MM.1S (cell line): ENCODE measurements around the gene TP53TG5.

ENCODE experiments used
- DNase-seq: peaks from one replicate; pipeline ENCODE4 v3.0.0-alpha.2; 2015
- H2AFZ ChIP-seq: fragments of 300-600 bp; sonication (generic); 2 replicates; pipeline ENCODE4 v1.6.0; 2016; ENCODE audit warnings: antibody characterized with exemption, low read length
- H3F3A ChIP-seq: fragments of 300-600 bp; sonication (generic); 2 replicates; pipeline ENCODE4 v1.6.1; 2016; ENCODE audit warnings: mild to moderate bottlenecking, antibody characterized with exemption, low read length, moderate library complexity, mixed read lengths; ENCODE audit not compliant: insufficient read depth
- H3K27ac ChIP-seq: fragments of 300-600 bp; sonication (generic); 2 replicates; pipeline ENCODE4 v1.5.1; 2016; ENCODE audit warnings: mild to moderate bottlenecking, low read length
- H3K27me3 ChIP-seq: fragments of 300-600 bp; sonication (generic); replicated peaks from 2 replicates; pipeline ENCODE4 v1.6.0; 2016; ENCODE audit warnings: low read length; ENCODE audit not compliant: insufficient read depth
- H3K36me3 ChIP-seq: fragments of 300-600 bp; sonication (generic); replicated peaks from 2 replicates; pipeline ENCODE4 v1.6.1; 2016; ENCODE audit warnings: mild to moderate bottlenecking, low read length, mixed read lengths; ENCODE audit not compliant: insufficient read depth
- H3K4me1 ChIP-seq: fragments of 300-600 bp; sonication (generic); 2 replicates; pipeline ENCODE4 v1.6.1; 2016; ENCODE audit warnings: low read length, mixed read lengths
- H3K4me2 ChIP-seq: fragments of 300-600 bp; sonication (generic); 2 replicates; pipeline ENCODE4 v1.6.0; 2016; ENCODE audit warnings: low read depth, low read length
- H3K4me3 ChIP-seq: fragments of 300-600 bp; sonication (generic); 2 replicates; pipeline ENCODE4 v1.5.1; 2016; ENCODE audit warnings: low read length, mixed read lengths
- H3K79me2 ChIP-seq: fragments of 300-600 bp; sonication (generic); 2 replicates; pipeline ENCODE4 v1.6.1; 2016; ENCODE audit warnings: mixed run types, low read length, mixed read lengths
- H3K9ac ChIP-seq: fragments of 300-600 bp; sonication (generic); 2 replicates; pipeline ENCODE4 v1.6.1; 2016; ENCODE audit warnings: low read length, mixed read lengths
- H3K9me2 ChIP-seq: fragments of 300-600 bp; sonication (generic); replicated peaks from 2 replicates; pipeline ENCODE4 v1.6.1; 2016; ENCODE audit warnings: mild to moderate bottlenecking, low read length, mixed read lengths; ENCODE audit not compliant: insufficient read depth
- H3K9me3 ChIP-seq: fragments of 300-600 bp; sonication (generic); replicated peaks from 2 replicates; pipeline ENCODE4 v1.6.1; 2016; ENCODE audit warnings: mild to moderate bottlenecking, low read length, mixed read lengths; ENCODE audit not compliant: insufficient read depth
- H4K20me1 ChIP-seq: fragments of 300-600 bp; sonication (generic); 2 replicates; pipeline ENCODE4 v1.6.1; 2016; ENCODE audit warnings: mild to moderate bottlenecking, low read length, moderate library complexity, mixed read lengths; ENCODE audit not compliant: insufficient read depth
- EZH2 ChIP-seq: fragments of 300-600 bp; sonication (generic); optimal IDR thresholded peaks from 2 replicates; pipeline ENCODE3; 2017; ENCODE audit warnings: low read depth, mild to moderate bottlenecking, antibody characterized with exemption, low read length, mixed read lengths
- EZH2phosphoT487 ChIP-seq: fragments of 300-600 bp; sonication (generic); IDR thresholded peaks from 2 replicates; pipeline ENCODE4 v1.6.1; 2018; ENCODE audit warnings: antibody characterized with exemption, low read length
- TF ChIP-seq, protein P1 (sequence below): fragments of 300-600 bp; sonication (generic); IDR thresholded peaks from 2 replicates; pipeline ENCODE4 v1.5.1; 2016; ENCODE audit warnings: antibody characterized with exemption, low read length, mixed read lengths

TP53TG5 gene

GRCh38 chr20:45359069-45359405, 19.1 kb downstream of the TP53TG5 start:
- no peak overlapping the region for H3K9ac ChIP-seq
- H3K36me3 ChIP-seq = no peaks in the 10 kb centered on the region
- peaks cover 8% of the 10 kb centered on the region for H3F3A ChIP-seq
- H4K20me1 ChIP-seq = no peaks in the 10 kb centered on the region
- peaks cover 22% of the 10 kb centered on the region for H3K4me1 ChIP-seq
- H3K9me2 ChIP-seq = no peaks in the 10 kb centered on the region
- H3K4me2 ChIP-seq = no peak overlapping the region
- peaks cover 9% of the 10 kb centered on the region for H3K79me2 ChIP-seq
- DNase-seq = no peak
- no peaks in the 10 kb centered on the region for H3K27me3 ChIP-seq
- no peak overlapping the region for H2AFZ ChIP-seq
- no peak overlapping the region for H3K4me3 ChIP-seq
- H3K9me3 ChIP-seq = no peaks in the 10 kb centered on the region
- no peak overlapping the region for H3K27ac ChIP-seq
- TF ChIP-seq, protein P1, sequence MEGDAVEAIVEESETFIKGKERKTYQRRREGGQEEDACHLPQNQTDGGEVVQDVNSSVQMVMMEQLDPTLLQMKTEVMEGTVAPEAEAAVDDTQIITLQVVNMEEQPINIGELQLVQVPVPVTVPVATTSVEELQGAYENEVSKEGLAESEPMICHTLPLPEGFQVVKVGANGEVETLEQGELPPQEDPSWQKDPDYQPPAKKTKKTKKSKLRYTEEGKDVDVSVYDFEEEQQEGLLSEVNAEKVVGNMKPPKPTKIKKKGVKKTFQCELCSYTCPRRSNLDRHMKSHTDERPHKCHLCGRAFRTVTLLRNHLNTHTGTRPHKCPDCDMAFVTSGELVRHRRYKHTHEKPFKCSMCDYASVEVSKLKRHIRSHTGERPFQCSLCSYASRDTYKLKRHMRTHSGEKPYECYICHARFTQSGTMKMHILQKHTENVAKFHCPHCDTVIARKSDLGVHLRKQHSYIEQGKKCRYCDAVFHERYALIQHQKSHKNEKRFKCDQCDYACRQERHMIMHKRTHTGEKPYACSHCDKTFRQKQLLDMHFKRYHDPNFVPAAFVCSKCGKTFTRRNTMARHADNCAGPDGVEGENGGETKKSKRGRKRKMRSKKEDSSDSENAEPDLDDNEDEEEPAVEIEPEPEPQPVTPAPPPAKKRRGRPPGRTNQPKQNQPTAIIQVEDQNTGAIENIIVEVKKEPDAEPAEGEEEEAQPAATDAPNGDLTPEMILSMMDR = no peak
- TF ChIP-seq EZH2 (no peak), EZH2phosphoT487 (no peak)

DNA sequence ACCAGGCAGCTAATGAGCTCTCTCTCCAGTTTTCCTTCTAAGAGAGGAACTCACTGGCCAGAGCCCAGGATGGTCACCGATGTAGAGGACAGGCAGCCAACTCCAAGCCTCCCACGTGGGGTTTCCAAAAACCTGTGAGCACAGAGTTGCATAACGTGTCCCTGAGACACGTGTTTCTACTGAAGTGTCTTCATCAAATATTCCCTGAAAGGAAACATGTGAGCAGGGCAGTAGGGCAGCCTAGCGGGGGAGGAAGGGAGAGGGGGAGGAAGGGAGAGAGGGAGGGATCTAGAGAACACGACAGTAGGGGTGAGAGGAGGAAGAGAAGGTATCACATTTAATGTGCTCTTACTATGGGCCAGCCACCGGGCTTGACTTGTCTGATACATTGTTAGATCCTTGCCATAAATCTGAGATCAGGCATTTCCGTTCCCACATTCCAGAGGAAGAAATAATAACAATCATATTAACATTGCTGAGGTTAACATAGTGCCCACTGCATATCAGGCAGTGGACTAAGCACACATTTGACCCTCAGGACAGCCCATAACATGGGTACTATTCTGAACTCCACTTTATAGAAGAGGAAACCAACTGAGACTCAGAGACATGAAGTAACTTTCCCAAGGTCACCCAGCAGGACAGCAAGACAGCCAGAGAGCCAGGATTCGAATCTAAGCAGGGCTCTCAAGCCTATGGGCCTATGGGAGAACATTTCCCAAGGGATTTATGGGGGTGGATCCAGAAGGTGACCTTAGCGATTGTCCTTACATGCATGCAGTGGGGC, 19.6 kb downstream of the TP53TG5 start:
- DNase-seq = no peak
- H4K20me1 ChIP-seq = no peaks in the 10 kb centered on the region
- H3K4me3 ChIP-seq = no peak overlapping the region
- peaks cover 22% of the 10 kb centered on the region for H3K4me1 ChIP-seq
- peaks cover 4% of the 10 kb centered on the region for H3F3A ChIP-seq
- H3K27ac ChIP-seq = no peak overlapping the region
- H3K9me3 ChIP-seq = no peaks in the 10 kb centered on the region
- no peak overlapping the region for H3K9ac ChIP-seq
- TF ChIP-seq EZH2phosphoT487 = no peak
- TF ChIP-seq, protein P1 = no peak
- TF ChIP-seq EZH2 = no peak
- H3K79me2 ChIP-seq = peaks cover 4% of the 10 kb centered on the region
- no peak overlapping the region for H2AFZ ChIP-seq
- no peaks in the 10 kb centered on the region for H3K27me3 ChIP-seq
- no peaks in the 10 kb centered on the region for H3K36me3 ChIP-seq
- no peaks in the 10 kb centered on the region for H3K9me2 ChIP-seq
- no peak overlapping the region for H3K4me2 ChIP-seq

DNA sequence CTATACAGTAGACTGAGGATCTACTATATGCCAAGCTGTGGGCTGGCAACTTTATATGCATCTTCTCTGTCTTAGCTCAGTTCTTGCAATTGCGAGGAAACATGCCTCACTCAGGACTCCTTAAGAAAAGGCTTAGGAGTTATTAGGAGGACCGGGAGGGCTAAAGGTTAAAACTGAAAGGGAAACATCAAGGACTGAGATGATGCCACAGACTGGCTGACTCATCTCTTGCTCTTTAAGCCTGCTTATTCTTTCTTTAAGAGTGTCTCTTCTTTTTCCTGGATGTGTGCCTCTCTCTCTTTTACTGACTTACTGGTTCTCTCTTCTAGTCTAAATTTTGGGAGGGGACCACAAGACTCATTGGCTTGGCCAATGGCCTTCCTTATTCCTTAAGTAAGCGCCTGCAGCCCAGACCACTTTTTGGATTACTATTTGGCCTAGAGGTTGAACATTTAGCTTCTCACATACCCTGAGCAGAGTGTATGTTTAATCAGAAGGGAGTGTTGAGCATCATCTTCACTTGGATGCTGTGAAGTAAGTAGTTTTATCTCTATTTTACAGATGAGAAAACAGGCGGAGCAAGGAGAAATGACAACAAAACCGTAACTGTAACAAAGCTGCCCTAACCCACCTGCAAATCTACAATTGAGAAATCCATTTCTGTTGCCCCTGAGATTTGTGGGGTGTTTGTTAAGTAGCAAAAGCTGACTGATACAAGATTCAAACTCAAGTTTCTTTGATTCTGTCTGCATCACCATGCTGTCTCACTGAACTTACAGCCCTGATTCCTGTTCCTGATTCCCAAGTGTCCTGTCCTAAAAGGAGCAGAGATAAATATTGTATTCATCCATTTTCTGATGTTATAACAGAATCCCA, 22.7 kb downstream of the TP53TG5 start:
- peak overlapping the region; percentile 44; the same call in 1 of the 2 replicates for H3K4me2 ChIP-seq
- no peaks in the 10 kb centered on the region for H3K36me3 ChIP-seq
- peaks cover 22% of the 10 kb centered on the region for H3K4me1 ChIP-seq
- H3K9me3 ChIP-seq = no peaks in the 10 kb centered on the region
- peak; percentile 25 for DNase-seq
- H3K27ac ChIP-seq = peak overlapping the region; percentile 24; the same call in 1 of the 2 replicates
- no peak overlapping the region for H3K9ac ChIP-seq
- H3K4me3 ChIP-seq = no peak overlapping the region
- H3K9me2 ChIP-seq = no peaks in the 10 kb centered on the region
- peak overlapping the region; percentile 46 for H2AFZ ChIP-seq
- H3K27me3 ChIP-seq = no peaks in the 10 kb centered on the region
- TF ChIP-seq EZH2 (no peak), EZH2phosphoT487 (no peak)
- TF ChIP-seq, protein P1 = no peak
- H3K79me2 ChIP-seq = no peaks in the 10 kb centered on the region
- no peaks in the 10 kb centered on the region for H4K20me1 ChIP-seq
- peaks cover 3% of the 10 kb centered on the region; the same call in 1 of the 2 replicates for H3F3A ChIP-seq
